Transverse colon (tissue), 4 donors: ENCODE measurements around the gene SPDYE3. TPM values are rescaled to one million over a fixed set of nuclear protein-coding genes. Genes with fewer than 3 reads are reported as not detected.
"Not testable (repeated sequence)": the region's sequence is repeated elsewhere in the genome, so short reads cannot be mapped to it uniquely, and the experiment has no call there.

Experiments used
- DNase-seq: peaks from one replicate; pipeline ENCODE4 v3.0.0-alpha.2; 2019
- H3K27ac ChIP-seq, 4 donors: fragments of 200-600 bp; sonication (generic); 2 replicates each; pipeline ENCODE4 v1.5.1; 2016 to 2018; ENCODE audit warnings: inconsistent platforms in 4 of 4
- H3K27me3 ChIP-seq: fragments of 200-600 bp; sonication (generic); 2 replicates; pipeline ENCODE4 v1.5.1; 2017; ENCODE audit warnings: inconsistent platforms
- H3K36me3 ChIP-seq, 4 donors: fragments of 200-600 bp; sonication (generic); 2 replicates each; pipeline ENCODE4 v1.5.1; 2017 to 2019; ENCODE audit warnings: inconsistent platforms in 4 of 4
- H3K4me1 ChIP-seq, 4 donors: fragments of 200-600 bp; sonication (generic); 2 replicates each; pipeline ENCODE4 v1.5.1; 2017 to 2020; ENCODE audit warnings: inconsistent platforms in 4 of 4
- H3K4me3 ChIP-seq, 4 donors: fragments of 200-600 bp; sonication (generic); 1 replicate in 1 of 4; 2 replicates in 3 of 4; pipeline versions ENCODE4 v1.5.1 to v1.6.1; 2017 to 2019; ENCODE audit warnings: inconsistent platforms in 4 of 4
- H3K9me3 ChIP-seq, 2 donors: fragments of 200-600 bp; sonication (generic); 2 replicates each; pipeline ENCODE4 v1.5.1; 2017 to 2019; ENCODE audit warnings: inconsistent platforms in 2 of 2
- EP300 ChIP-seq: sonication (generic); formaldehyde crosslinking; IDR thresholded peaks from one replicate; pipeline ENCODE4 v1.6.1; 2017; ENCODE audit warnings: antibody characterized with exemption, low read depth
- POLR2A ChIP-seq: fragments of 450-650 bp; IDR thresholded peaks from one replicate; pipeline ENCODE4 v1.6.1; 2016; ENCODE audit warnings: antibody characterized with exemption, mild to moderate bottlenecking, moderate library complexity
- POLR2AphosphoS5 ChIP-seq, 3 donors: sonication (generic); formaldehyde crosslinking; IDR thresholded peaks; one replicate each; pipeline ENCODE4 v1.6.1; 2016; ENCODE audit warnings: antibody characterized with exemption in 3 of 3
- WGBS, 2 donors: methylation state at CpG; one replicate each; pipeline ENCODE4 v1.1.5; 2018; ENCODE audit warnings: low coverage in 1 of 2; 5-methylcytosine and 5-hydroxymethylcytosine counted together
- in situ Hi-C, 4 donors: fragments of 200-750 bp; cut with MboI; loops; one replicate each; pipeline versions ENCODE4 v1.15.0 to v1.15.1; 2017; ENCODE audit warnings: low sequenced_read_pairs in 3 of 4, low pct_ligation_motif_present in 1 of 4, low pct_unique_long_range_greater_than_20kb in 1 of 4
- intact Hi-C: fragments of 100-400 bp; cut with DNase I; formaldehyde crosslinking; loops from one replicate; pipeline ENCODE4 v1.15.1; 2023; ENCODE audit warnings: low total_unique reads
- total RNA-seq, 4 donors: library from RNA; depleted of rRNA; stranded (reverse); fragments of >200 nt; gene quantifications; one replicate each; pipeline ENCODE4 v1.1.0, GENCODE V29; 2016
- TF ChIP-seq, protein P1 (sequence below), 5 experiments: fragments of 200-600 bp in 3 of 5; fragments of 450-650 bp in 2 of 5; sonication (generic) in 3 of 5; IDR thresholded peaks; 1 replicate in 2 of 5; 2 replicates in 3 of 5; pipeline ENCODE4 v1.5.1; 2016 to 2017; ENCODE audit warnings: antibody characterized with exemption in 5 of 5, inconsistent platforms in 3 of 5, mild to moderate bottlenecking in 2 of 5, moderate library complexity in 1 of 5

SPDYE3 gene
- total RNA-seq, 4 donors from 2014 or later, result not detected

DNA sequence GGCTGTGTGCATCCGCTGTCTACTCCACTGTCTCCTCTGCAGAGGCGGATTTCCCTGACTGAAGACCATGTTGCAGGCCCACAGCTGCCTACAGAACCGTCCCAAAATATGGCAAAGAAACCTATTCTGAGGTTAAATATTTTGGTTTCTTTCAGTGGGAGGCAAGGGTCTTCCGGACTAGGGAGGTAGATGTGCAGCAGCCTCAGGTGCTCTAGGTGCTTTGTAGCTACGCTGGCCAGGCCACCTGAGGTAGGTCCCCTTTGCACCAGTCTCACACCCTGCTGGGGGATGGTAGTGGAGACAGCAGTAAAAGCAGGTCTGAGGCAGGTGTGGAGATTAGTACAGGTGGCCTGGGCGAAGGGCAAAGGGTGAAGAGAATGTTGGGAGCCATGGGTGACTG lies 42.3 kb downstream of the SPDYE3 start:
- Histone ChIP-seq H3K27me3 (no peaks in the 10 kb centered on the region), H3K36me3 (peaks cover 0 to 46% (median 22%) of the 10 kb centered on the region in 4 donors), H3K4me1 (peaks cover 0 to 2% (median 0%) of the 10 kb centered on the region in 4 donors), H3K27ac (no peak overlapping the region), H3K9me3 (no peaks in the 10 kb centered on the region), H3K4me3 (no peak overlapping the region)
- in situ Hi-C loops, result no loop called here
- no peak for DNase-seq
- intact Hi-C loops, result no loop called here
- TF ChIP-seq, protein P1, sequence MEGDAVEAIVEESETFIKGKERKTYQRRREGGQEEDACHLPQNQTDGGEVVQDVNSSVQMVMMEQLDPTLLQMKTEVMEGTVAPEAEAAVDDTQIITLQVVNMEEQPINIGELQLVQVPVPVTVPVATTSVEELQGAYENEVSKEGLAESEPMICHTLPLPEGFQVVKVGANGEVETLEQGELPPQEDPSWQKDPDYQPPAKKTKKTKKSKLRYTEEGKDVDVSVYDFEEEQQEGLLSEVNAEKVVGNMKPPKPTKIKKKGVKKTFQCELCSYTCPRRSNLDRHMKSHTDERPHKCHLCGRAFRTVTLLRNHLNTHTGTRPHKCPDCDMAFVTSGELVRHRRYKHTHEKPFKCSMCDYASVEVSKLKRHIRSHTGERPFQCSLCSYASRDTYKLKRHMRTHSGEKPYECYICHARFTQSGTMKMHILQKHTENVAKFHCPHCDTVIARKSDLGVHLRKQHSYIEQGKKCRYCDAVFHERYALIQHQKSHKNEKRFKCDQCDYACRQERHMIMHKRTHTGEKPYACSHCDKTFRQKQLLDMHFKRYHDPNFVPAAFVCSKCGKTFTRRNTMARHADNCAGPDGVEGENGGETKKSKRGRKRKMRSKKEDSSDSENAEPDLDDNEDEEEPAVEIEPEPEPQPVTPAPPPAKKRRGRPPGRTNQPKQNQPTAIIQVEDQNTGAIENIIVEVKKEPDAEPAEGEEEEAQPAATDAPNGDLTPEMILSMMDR (IDR thresholded peaks at IDR 0.05), result no peak
- TF ChIP-seq EP300, result no peak
- no peak for TF ChIP-seq POLR2A
- no peak for TF ChIP-seq POLR2AphosphoS5 (IDR thresholded peaks at IDR 0.05)
- 80 to 96% methylated on average over 3 to 6 of the region's 6 CpGs for WGBS, 2 donors

DNA sequence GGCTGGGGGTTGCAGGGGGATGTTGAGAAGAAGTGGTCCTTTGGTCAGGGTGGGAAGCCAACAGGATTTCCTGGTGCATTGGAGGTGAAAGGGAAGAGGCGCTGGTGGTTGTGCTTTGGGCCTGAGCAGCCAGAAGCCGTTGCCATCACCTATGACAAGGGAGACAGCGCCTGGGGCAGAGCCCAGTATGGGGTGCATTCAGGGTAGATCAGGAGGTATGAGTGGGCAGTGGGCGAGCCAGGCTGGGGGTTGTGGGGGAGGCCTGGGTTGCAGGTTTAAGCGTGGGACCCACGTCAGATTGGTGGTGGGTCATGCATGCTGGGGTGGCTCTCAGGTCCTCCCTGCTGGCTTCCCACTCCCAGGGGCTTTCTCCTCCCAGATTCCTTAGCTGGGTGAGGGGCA lies 44.2 kb downstream of the SPDYE3 start:
- Histone ChIP-seq H3K27me3 (no peaks in the 10 kb centered on the region), H3K27ac (no peak overlapping the region), H3K4me3 (no peak overlapping the region), H3K9me3 (no peaks in the 10 kb centered on the region), H3K36me3 (peaks cover 0 to 53% (median 26%) of the 10 kb centered on the region in 4 donors), H3K4me1 (no peaks in the 10 kb centered on the region)
- no peak for DNase-seq
- intact Hi-C loops, result no loop called here
- in situ Hi-C loops, result no loop called here
- WGBS, 2 donors, result 93 to 94% methylated on average over 3 to 6 of the region's 6 CpGs
- TF ChIP-seq, protein P1 (IDR thresholded peaks at IDR 0.05), result no peak
- TF ChIP-seq POLR2AphosphoS5 (IDR thresholded peaks at IDR 0.05), result no peak
- TF ChIP-seq POLR2A, result no peak
- no peak for TF ChIP-seq EP300

DNA sequence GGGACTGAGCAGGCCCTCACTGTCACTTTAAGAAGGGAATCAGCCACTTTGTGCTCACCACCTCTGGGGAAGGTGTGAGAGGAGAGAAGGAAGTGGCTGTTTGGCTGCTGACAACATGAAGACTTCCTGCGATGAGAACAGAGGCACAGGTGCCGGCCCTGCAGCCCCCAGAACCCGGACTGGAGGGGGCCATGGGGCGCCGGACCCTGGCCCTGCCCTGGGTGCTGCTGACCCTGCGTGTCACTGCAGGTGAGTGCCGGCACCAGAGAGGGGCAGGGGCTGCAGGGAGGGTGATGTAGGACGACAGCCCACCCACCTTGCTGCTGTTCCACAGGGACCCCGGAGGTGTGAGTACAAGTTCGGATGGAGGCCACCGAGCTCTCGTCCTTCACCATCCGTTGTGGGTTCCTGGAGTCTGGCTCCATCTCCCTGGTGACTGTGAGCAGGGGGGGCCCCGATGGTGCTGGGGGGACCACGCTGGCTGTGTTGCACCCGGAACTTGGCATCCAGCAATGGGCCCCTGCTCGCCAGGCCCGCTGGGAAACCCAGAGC lies 44.8 kb downstream of the SPDYE3 start:
- in situ Hi-C loops, H3K4me3 ChIP-seq, intact Hi-C loops, H3K9me3 ChIP-seq, DNase-seq, H3K27ac ChIP-seq, H3K4me1 ChIP-seq, H3K27me3 ChIP-seq: not testable (repeated sequence)
- H3K36me3 ChIP-seq, result peaks cover 0 to 52% (median 23%) of the 10 kb centered on the region in 4 donors
- 97% methylated on average over 10 of the region's 18 CpGs; no CpG with 5 or more reads in 1 of the 2 donors for WGBS, 2 donors

DNA sequence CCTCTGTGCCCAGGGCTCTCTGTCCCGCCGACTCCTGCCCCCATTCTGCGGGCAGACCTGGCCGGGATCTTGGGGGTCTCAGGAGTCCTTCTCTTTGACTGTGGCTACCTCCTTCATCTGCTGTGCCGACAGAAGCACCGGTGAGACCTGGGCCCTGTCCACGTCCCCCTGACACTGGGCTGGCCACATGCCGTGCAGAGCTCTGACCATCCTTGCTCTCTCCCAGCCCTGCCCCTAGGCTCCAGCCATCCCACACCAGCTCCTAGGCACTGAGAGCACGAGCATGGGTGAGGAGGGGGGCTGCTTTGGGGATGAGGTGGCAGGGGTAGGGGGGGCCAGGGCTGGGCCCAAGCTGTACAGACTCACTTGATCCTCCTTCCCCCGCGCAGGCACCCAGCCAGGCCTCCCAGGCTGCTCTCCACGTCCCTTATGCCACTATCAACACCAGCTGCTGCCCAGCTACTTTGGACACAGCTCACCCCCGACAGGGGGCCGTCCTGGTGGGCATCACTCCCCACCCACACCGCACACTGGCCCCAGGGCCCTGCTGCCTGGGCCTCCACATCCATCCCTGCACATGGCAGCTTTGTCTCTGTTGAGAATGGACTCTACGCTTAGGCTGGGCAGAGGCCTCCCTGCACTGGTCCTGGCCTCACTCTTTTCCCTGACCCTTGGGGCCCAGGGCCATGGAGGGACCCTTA lies 45.6 kb downstream of the SPDYE3 start:
- Histone ChIP-seq H3K4me1 (no peaks in the 10 kb centered on the region), H3K27me3 (no peaks in the 10 kb centered on the region), H3K27ac (no peak overlapping the region), H3K9me3 (no peaks in the 10 kb centered on the region), H3K4me3 (no peak overlapping the region), H3K36me3 (peaks cover 0 to 49% (median 24%) of the 10 kb centered on the region in 4 donors)
- TF ChIP-seq, protein P1 (IDR thresholded peaks at IDR 0.05), result no peak
- no peak for TF ChIP-seq POLR2AphosphoS5 (IDR thresholded peaks at IDR 0.05)
- no peak for TF ChIP-seq EP300
- TF ChIP-seq POLR2A, result no peak
- 93% methylated on average over 15 of the region's 16 CpGs; no CpG with 5 or more reads in 1 of the 2 donors for WGBS, 2 donors
- no peak for DNase-seq
- intact Hi-C loops (no loop called here), in situ Hi-C loops (no loop called here)
